ENCODE measurements around the gene NLK.
"Not testable (repeated sequence)": the region's sequence is repeated elsewhere in the genome, so short reads cannot be mapped to it uniquely, and the experiment has no call there.

NLK gene

GRCh38 chr17:28166478-28166877, 124.0 kb downstream of the NLK start:
- no peak for DNase-seq

- no peak for DNase-seq
Observed at GRCh38 chr17:28169621-28170349, 127.3 kb downstream of the NLK start.

- no peak for DNase-seq
Observed at GRCh38 chr17:28170771-28171170, 128.3 kb downstream of the NLK start.

GRCh38 chr17:28173031-28173561, 130.6 kb downstream of the NLK start:
- DNase-seq, result peak; percentile 6 to 13

- no peak for DNase-seq
Observed at GRCh38 chr17:28173801-28174200, 131.3 kb downstream of the NLK start.

GRCh38 chr17:28174352-28175046, 132.0 kb downstream of the NLK start:
- DNase-seq, result peak; percentile 75 to 79

- no peak for DNase-seq
Observed at GRCh38 chr17:28177351-28177750, 134.9 kb downstream of the NLK start.

GRCh38 chr17:28178800-28179199, 136.3 kb downstream of the NLK start:
- no peak for DNase-seq

- no peak for DNase-seq
Observed at GRCh38 chr17:28180449-28180848, 138.0 kb downstream of the NLK start.

GRCh38 chr17:28181568-28181967, 139.1 kb downstream of the NLK start:
- DNase-seq, result no peak

GRCh38 chr17:28182559-28182958, 140.1 kb downstream of the NLK start:
- no peak for DNase-seq

GRCh38 chr17:28185658-28186057, 143.2 kb downstream of the NLK start:
- DNase-seq, result no peak

GRCh38 chr17:28186472-28186871, 144.0 kb downstream of the NLK start:
- DNase-seq, result not testable (repeated sequence)

- DNase-seq, result no peak
Observed at GRCh38 chr17:28187931-28188330, 145.5 kb downstream of the NLK start.

- DNase-seq, result no peak
Observed at GRCh38 chr17:28188841-28189263, 146.4 kb downstream of the NLK start.

- DNase-seq, result no peak
Observed at GRCh38 chr17:28189667-28190066, 147.2 kb downstream of the NLK start.

GRCh38 chr17:28191018-28191417, 148.5 kb downstream of the NLK start:
- no peak for DNase-seq

GRCh38 chr17:28193241-28193640, 150.8 kb downstream of the NLK start:
- no peak for DNase-seq

GRCh38 chr17:28194382-28194781, 151.9 kb downstream of the NLK start:
- no peak for DNase-seq

GRCh38 chr17:28196636-28197035, 154.2 kb downstream of the NLK start:
- DNase-seq, result no peak

GRCh38 chr17:28199115-28199514, 156.6 kb downstream of the NLK start:
- no peak for DNase-seq

GRCh38 chr17:28199728-28200127, 157.3 kb downstream of the NLK start:
- DNase-seq, result no peak

GRCh38 chr17:28201315-28201714, 158.8 kb downstream of the NLK start:
- no peak for DNase-seq

- no peak for DNase-seq
Observed at GRCh38 chr17:28204244-28204643, 161.8 kb downstream of the NLK start.
